ENCODE data around the gene CCDC93. TPM values are rescaled to one million over a fixed set of nuclear protein-coding genes. Genes with fewer than 3 reads are reported as not detected.

The CCDC93 gene
- total RNA-seq, 6 donors from 2014 or later: 19.6 to 141 (median 38.8) TPM

GRCh38 chr2:117973498-117974082 lies 40.3 kb downstream of the CCDC93 start:
- H3K4me1 ChIP-seq: no peaks in the 10 kb centered on the region
- H3K27ac ChIP-seq: no peak overlapping the region
- WGBS, 2 donors: 91 to 93% methylated on average over 9 of the region's 9 CpGs
- no peak for TF ChIP-seq POLR2A (IDR thresholded peaks at IDR 0.05)
- TF ChIP-seq POLR2AphosphoS5 (IDR thresholded peaks at IDR 0.05): no peak
- no peak for TF ChIP-seq EP300 (IDR thresholded peaks at IDR 0.05)
- no peak for TF ChIP-seq CTCF (IDR thresholded peaks at IDR 0.05)
- no peaks in the 10 kb centered on the region for H3K27me3 ChIP-seq
- ATAC-seq (ENCODE audit: low FRiP score in 2 of 2) (no peak), DNase-seq (no peak)
- no peak overlapping the region for H3K4me3 ChIP-seq
- H3K36me3 ChIP-seq: peaks cover 19 to 81% (median 40%) of the 10 kb centered on the region in 4 donors
- H3K9me3 ChIP-seq: no peaks in the 10 kb centered on the region

GRCh38 chr2:117972476-117973123 lies 41.3 kb downstream of the CCDC93 start:
- ATAC-seq (ENCODE audit: low FRiP score in 2 of 2): no peak
- 69 to 86% methylated on average over 6 of the region's 6 CpGs for WGBS, 2 donors

GRCh38 chr2:117968722-117969121 lies 45.1 kb downstream of the CCDC93 start:
- DNase-seq (no peak), ATAC-seq (ENCODE audit: low FRiP score in 2 of 2) (no peak)
- TF ChIP-seq EP300 (IDR thresholded peaks at IDR 0.05) (no peak), POLR2AphosphoS5 (IDR thresholded peaks at IDR 0.05) (no peak), CTCF (IDR thresholded peaks at IDR 0.05) (no peak), POLR2A (IDR thresholded peaks at IDR 0.05) (no peak)
- H3K27me3 ChIP-seq: no peaks in the 10 kb centered on the region
- no peak overlapping the region for H3K27ac ChIP-seq
- 96 to 97% methylated on average over 2 of the region's 2 CpGs for WGBS, 2 donors
- H3K4me3 ChIP-seq: no peak overlapping the region
- H3K9me3 ChIP-seq: no peaks in the 10 kb centered on the region
- H3K4me1 ChIP-seq: peaks cover 0 to 9% (median 3%) of the 10 kb centered on the region in 4 donors
- peaks cover 8 to 63% (median 18%) of the 10 kb centered on the region in 4 donors for H3K36me3 ChIP-seq

More at GRCh38 chr2:117972476-117973123, 41.3 kb downstream of the CCDC93 start:
- no peak for DNase-seq
- Histone ChIP-seq H3K9me3 (no peaks in the 10 kb centered on the region), H3K36me3 (peaks cover 19 to 88% (median 37%) of the 10 kb centered on the region in 4 donors), H3K27me3 (no peaks in the 10 kb centered on the region), H3K4me3 (no peak overlapping the region), H3K27ac (no peak overlapping the region), H3K4me1 (peaks cover 0 to 5% (median 0%) of the 10 kb centered on the region in 4 donors)
- TF ChIP-seq POLR2AphosphoS5 (IDR thresholded peaks at IDR 0.05) (no peak), POLR2A (IDR thresholded peaks at IDR 0.05) (no peak), EP300 (IDR thresholded peaks at IDR 0.05) (no peak), CTCF (IDR thresholded peaks at IDR 0.05) (no peak)

- Histone ChIP-seq H3K27me3 (no peaks in the 10 kb centered on the region), H3K36me3 (peaks cover 5 to 63% (median 15%) of the 10 kb centered on the region in 4 donors), H3K4me3 (no peak overlapping the region), H3K4me1 (peaks cover 0 to 9% (median 3%) of the 10 kb centered on the region in 4 donors), H3K9me3 (no peaks in the 10 kb centered on the region), H3K27ac (no peak overlapping the region)
- no peak for DNase-seq
- no peak for ATAC-seq (ENCODE audit: low FRiP score in 2 of 2)
- TF ChIP-seq POLR2AphosphoS5 (IDR thresholded peaks at IDR 0.05) (no peak), CTCF (IDR thresholded peaks at IDR 0.05) (no peak), POLR2A (IDR thresholded peaks at IDR 0.05) (no peak), EP300 (IDR thresholded peaks at IDR 0.05) (no peak)
- WGBS, 2 donors: 80 to 85% methylated on average over 4 of the region's 4 CpGs
Observed at GRCh38 chr2:117967977-117968718, 45.7 kb downstream of the CCDC93 start.
